ENCODE measurements around the gene PRICKLE1.

The PRICKLE1 gene

DNA sequence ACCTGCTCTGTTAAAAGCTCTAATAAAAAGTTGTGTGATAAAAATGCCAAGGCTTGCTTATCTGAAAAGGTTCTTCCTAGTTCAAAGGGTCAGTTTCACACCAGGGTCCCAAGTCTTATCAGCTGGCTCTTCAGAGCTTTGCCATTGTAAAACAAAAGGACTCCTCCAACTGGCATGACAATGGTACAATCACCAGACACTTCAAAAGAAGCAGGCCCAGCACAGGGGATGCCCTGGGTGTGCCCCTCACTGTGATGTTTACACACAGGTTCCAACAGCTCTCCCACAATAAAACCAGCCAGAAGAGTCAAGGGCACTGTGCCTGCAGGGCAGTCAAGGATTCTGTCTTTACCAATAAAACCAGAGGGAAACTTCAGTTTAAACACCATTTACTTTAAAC lies 78.7 kb downstream of the PRICKLE1 start:
- H3K9me3 Mint-ChIP-seq, result peaks cover 0 to under 1% of the 10 kb centered on the region in 2 donors
- DNase-seq (no peak), ATAC-seq (replicated peaks) (no peak)
- no peaks in the 10 kb centered on the region for H3K27me3 Mint-ChIP-seq
- H3K36me3 Mint-ChIP-seq, result no peaks in the 10 kb centered on the region
- H3K4me1 Mint-ChIP-seq, result no peaks in the 10 kb centered on the region
- H3K27ac Mint-ChIP-seq, result no peak overlapping the region
- H3K4me3 Mint-ChIP-seq, result no peak overlapping the region

DNA sequence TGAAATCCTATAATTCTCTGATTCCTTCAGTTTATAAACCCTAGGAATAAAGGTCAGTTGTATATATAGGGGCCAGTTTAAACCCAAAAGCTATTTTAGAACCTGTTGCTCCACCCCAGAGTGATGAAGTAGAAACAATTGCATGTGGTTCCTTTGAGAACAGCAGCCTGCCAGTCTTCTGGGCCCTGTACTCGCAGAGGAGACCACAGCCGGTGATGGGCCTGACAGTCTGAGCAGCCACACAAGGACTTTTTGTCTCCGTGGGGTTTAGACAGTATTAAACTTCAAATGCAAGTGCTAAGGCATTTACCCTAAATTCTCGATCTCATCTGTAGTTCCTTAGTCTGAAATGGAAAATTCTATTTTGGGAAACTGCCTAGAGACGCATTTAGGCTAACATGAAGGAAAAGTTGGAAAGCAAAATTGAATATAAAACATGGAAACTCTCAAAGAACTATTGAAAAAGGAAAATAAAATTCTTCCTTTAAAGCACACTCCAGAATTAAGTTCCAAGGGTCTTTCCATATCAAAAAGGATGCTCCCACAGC lies 80.6 kb downstream of the PRICKLE1 start:
- ATAC-seq (replicated peaks), result no peak
- Mint-ChIP-seq H3K9me3 (no peaks in the 10 kb centered on the region), H3K27ac (no peak overlapping the region), H3K4me1 (no peaks in the 10 kb centered on the region), H3K36me3 (no peaks in the 10 kb centered on the region), H3K4me3 (no peak overlapping the region), H3K27me3 (no peaks in the 10 kb centered on the region)
- no peak for DNase-seq

DNA sequence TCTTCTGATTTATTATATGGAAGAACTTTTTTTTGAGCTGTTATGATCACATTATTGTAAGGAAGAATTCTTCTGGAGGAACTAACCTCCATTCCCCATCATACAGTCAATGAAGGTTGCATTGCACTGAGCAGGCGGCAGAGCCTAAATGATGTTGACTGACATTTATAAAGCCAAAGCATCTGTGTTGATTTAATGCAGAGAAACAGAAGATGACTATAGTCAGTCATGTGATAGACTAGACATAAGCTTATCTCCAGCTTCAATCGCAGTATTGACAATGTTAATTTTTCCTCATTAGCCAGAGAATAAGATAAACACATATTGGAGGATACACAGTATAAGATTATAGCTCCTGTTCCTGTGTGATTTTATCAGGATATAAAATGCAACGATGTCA lies 82.0 kb downstream of the PRICKLE1 start:
- ATAC-seq (replicated peaks) (no peak), DNase-seq (no peak)
- Mint-ChIP-seq H3K4me3 (no peak overlapping the region), H3K4me1 (no peaks in the 10 kb centered on the region), H3K27ac (no peak overlapping the region), H3K36me3 (no peaks in the 10 kb centered on the region), H3K9me3 (no peaks in the 10 kb centered on the region), H3K27me3 (no peaks in the 10 kb centered on the region)

DNA sequence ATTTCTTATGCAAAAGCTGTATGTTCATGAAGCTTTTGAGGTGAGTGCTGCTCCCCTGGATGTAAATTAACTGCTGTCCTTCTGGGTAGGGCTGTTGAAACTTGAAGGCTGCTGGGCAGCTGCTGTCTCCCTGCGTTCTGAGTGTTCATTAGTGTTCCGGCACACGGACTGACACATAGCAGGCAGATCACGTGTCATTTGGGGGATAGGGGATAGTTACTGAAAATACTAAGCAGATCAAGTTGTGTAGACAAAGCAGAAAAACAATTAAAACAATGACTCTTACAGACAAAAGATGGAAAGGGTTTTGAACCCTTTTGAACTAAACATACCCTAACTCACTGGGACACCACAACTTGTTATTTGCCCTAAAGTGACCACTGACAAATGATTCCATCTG lies 82.5 kb downstream of the PRICKLE1 start:
- Mint-ChIP-seq H3K9me3 (no peaks in the 10 kb centered on the region), H3K27me3 (no peaks in the 10 kb centered on the region), H3K27ac (no peak overlapping the region), H3K4me1 (no peaks in the 10 kb centered on the region), H3K4me3 (no peak overlapping the region), H3K36me3 (no peaks in the 10 kb centered on the region)
- no peak for ATAC-seq (replicated peaks)
- no peak for DNase-seq

DNA sequence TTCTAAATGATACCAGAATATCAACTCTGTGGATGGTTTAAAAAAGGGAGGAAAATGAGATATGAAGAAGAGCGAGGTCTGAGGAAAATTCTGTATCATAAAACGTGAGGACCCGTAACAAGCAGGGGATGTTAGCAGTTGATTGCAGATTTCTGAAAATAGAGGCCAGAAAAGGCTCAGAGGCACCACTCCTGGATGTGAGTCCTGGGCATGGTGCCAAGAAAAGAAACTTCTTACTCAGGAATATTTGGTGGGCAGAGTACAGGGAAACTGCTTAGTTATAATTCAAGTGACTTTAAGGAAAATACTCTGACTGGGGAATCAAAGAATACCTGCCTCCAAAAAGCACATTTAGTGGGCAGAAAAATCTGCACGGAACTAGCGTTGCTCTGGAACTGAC lies 85.5 kb downstream of the PRICKLE1 start:
- no peak for ATAC-seq (replicated peaks)
- DNase-seq, result no peak
- H3K9me3 Mint-ChIP-seq, result no peaks in the 10 kb centered on the region
- no peaks in the 10 kb centered on the region for H3K4me1 Mint-ChIP-seq
- H3K27me3 Mint-ChIP-seq, result no peaks in the 10 kb centered on the region
- H3K36me3 Mint-ChIP-seq, result no peaks in the 10 kb centered on the region
- H3K4me3 Mint-ChIP-seq, result no peak overlapping the region
- H3K27ac Mint-ChIP-seq, result no peak overlapping the region

DNA sequence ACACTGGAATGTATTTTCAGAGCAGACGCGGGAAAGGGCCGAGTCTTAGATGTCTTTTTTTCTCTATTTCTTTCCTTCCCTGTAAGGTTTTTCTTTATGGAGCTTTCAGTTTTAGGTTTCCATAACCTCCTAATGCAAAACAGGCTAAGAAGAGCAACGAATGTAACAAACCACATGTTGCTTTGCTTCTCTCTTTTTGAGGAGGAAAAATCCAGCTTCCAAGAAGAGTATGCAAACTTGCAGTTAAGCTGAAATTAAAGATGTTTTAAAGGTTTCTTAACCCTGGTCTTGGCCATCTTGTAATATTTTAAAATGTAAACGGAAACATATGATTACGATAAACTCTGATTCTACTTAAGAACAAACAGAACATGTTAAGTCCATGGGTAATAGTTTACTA lies 86.9 kb downstream of the PRICKLE1 start:
- Mint-ChIP-seq H3K27me3 (no peaks in the 10 kb centered on the region), H3K4me3 (no peak overlapping the region), H3K9me3 (no peaks in the 10 kb centered on the region), H3K36me3 (no peaks in the 10 kb centered on the region), H3K27ac (no peak overlapping the region), H3K4me1 (peaks cover 0 to 2% of the 10 kb centered on the region in 2 donors)
- DNase-seq, result no peak
- ATAC-seq (replicated peaks), result no peak

DNA sequence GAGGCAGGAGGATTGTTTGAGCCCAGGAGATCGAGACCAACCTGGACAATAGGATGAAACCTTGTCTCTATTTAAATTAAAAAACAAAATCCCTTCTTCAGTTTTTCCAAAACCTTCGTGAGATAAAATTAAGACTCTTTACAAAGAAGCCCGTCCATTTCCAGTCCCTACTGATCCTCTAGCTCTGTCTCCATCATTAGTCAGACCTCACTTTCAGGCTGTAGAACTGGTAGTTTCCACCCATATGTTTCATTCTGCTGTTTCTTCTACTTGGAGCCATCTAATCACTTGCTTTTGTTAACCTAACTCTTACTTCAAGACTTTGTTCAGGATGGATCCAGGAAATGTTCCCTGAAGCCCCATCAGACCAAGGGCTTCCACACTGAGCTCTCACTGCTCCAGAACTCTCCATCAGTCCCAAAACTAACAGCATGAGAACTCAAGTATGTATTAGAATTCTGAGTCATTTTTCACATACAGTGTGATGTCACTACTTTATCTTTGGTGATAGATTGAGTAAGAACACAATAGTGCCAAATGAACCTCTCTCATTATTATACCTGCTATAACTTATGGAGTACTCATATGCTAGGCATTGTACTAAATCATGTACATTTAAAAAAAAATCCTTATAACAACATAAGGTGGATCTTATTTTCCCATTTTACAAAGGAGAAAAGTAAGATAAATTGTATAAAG lies 90.8 kb downstream of the PRICKLE1 start:
- H3K4me3 Mint-ChIP-seq, result no peak overlapping the region
- H3K4me1 Mint-ChIP-seq, result peaks cover 0 to 2% of the 10 kb centered on the region in 2 donors
- ATAC-seq (replicated peaks) (peak in 1 of 2 donors; percentile 41), DNase-seq (no peak)
- no peaks in the 10 kb centered on the region for H3K27me3 Mint-ChIP-seq
- H3K9me3 Mint-ChIP-seq, result no peaks in the 10 kb centered on the region
- H3K36me3 Mint-ChIP-seq, result no peaks in the 10 kb centered on the region
- no peak overlapping the region for H3K27ac Mint-ChIP-seq

DNA sequence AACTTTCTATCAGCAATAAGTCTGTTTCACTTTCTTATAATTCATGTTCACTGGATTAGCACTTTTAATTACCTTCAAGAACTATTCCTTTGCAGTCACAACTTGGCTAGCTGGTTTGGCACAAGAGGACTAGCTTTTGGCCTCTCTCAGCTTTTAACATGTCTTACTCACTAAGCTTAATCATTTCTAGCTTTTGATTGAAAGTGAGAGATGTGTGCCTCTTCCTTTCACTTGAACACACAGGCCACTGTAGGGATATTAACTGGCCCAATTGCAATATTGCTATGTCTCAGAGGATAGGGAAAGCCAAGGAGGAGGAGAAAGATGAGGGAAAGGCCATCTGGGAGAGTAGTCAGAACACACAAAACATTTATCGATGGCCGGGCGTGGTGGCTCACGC lies 92.7 kb downstream of the PRICKLE1 start:
- Mint-ChIP-seq H3K4me3 (no peak overlapping the region), H3K27ac (no peak overlapping the region), H3K27me3 (no peaks in the 10 kb centered on the region), H3K36me3 (no peaks in the 10 kb centered on the region), H3K4me1 (peaks cover 0 to 2% of the 10 kb centered on the region in 2 donors), H3K9me3 (no peaks in the 10 kb centered on the region)
- DNase-seq, result no peak
- no peak for ATAC-seq (replicated peaks)

DNA sequence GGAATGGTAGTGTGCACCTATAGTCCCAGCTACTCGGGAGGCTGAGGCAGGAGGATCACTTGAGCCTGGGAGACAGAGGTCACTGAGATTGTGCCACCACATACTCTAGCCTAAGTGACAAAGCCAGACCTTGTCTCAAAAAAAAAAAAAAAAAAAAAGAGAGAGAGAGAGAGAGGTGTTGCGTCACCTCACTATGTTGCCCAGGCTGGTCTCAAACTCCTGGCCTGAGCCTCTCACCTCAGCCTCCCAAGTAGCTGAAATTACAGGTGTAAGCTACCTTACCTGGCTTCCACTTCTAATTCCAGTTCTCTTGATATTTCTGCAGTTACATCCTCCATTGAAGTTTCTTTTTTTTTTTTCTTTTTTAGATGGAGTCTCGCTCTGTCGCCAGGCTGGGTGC lies 94.3 kb downstream of the PRICKLE1 start:
- H3K4me3 Mint-ChIP-seq, result no peak overlapping the region
- no peaks in the 10 kb centered on the region for H3K36me3 Mint-ChIP-seq
- no peaks in the 10 kb centered on the region for H3K9me3 Mint-ChIP-seq
- H3K27ac Mint-ChIP-seq, result no peak overlapping the region
- ATAC-seq (replicated peaks), result no peak
- DNase-seq, result no peak
- H3K27me3 Mint-ChIP-seq, result peaks cover 0 to 2% of the 10 kb centered on the region in 2 donors
- H3K4me1 Mint-ChIP-seq, result peaks cover 0 to 2% of the 10 kb centered on the region in 2 donors

DNA sequence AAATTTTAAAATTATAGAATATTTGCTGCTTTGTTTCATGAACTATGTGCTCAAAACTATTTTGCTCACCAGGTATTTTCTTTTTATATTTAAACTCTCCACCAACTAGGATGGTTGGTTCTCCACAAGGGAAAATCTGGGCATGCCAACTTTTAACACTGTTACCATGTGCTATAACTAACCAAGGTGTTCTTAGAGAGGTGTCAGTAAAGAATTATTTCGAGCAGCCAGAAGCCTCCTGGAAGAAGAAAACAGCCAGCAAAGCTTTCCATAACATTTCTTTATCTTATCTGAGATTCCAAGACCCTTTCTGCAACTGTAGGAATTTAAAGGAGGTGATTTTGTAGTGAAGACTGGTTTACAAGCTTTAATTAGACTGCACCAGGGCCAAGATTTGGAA lies 97.3 kb downstream of the PRICKLE1 start:
- DNase-seq, result no peak
- H3K27me3 Mint-ChIP-seq, result peaks cover 0 to 4% of the 10 kb centered on the region in 2 donors
- H3K4me1 Mint-ChIP-seq, result no peaks in the 10 kb centered on the region
- no peak overlapping the region for H3K27ac Mint-ChIP-seq
- no peaks in the 10 kb centered on the region for H3K9me3 Mint-ChIP-seq
- ATAC-seq (replicated peaks), result no peak
- no peak overlapping the region for H3K4me3 Mint-ChIP-seq
- H3K36me3 Mint-ChIP-seq, result no peaks in the 10 kb centered on the region

DNA sequence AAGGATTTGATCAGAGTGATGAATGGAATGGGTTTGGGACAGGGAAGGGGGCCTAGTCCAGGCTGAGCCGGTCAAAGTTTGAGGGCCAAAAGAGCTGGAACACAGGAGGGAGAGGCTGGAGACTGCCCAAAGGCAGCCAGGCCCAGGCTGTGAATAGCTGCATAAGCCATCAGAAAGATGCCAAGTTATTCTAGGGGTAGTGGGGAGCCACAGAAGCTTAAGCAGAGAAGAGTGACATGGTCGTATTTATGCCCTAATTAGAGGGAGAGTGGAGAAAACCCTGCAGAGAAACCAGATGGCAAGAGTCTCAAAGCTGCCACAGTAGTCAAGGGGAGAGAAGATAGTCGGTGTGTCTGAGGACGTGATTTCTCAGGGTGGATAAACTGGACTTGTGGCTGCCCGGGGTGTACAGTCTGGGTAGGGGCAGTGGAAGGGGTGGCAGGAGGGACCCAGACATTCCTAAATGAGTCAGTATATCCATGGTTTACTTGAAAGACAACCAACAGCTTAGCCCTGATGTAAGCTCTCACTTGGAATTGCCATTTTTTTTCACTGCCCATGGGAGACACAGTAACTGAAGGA lies 99.2 kb downstream of the PRICKLE1 start:
- Mint-ChIP-seq H3K27ac (no peak overlapping the region), H3K9me3 (no peaks in the 10 kb centered on the region), H3K4me1 (no peaks in the 10 kb centered on the region), H3K36me3 (no peaks in the 10 kb centered on the region), H3K27me3 (peaks cover 0 to 4% of the 10 kb centered on the region in 2 donors), H3K4me3 (no peak overlapping the region)
- no peak for ATAC-seq (replicated peaks)
- no peak for DNase-seq

DNA sequence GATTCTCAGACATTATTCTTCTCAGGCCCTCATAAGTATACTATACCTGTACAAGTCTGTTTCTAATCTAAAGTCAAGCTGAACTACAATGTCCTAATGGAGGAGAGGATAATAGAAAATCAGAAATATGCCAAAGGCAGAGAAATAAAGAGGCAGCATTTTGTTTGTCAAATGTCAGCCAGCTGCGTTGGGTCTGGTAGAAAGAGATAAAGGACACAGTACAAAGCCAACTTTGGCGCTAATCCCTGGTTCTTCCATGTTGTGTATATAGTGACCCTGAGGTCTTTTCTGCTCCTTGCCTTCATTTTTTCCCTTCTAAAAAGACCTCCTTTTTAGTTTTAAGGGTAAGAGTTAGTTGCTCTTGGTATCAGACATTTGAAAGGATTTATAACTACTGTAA lies 103.1 kb downstream of the PRICKLE1 start:
- peaks cover 4 to 5% of the 10 kb centered on the region in 2 donors for H3K36me3 Mint-ChIP-seq
- peaks cover 0 to 4% of the 10 kb centered on the region in 2 donors for H3K27me3 Mint-ChIP-seq
- H3K27ac Mint-ChIP-seq, result no peak overlapping the region
- no peaks in the 10 kb centered on the region for H3K9me3 Mint-ChIP-seq
- no peak overlapping the region for H3K4me3 Mint-ChIP-seq
- no peak for ATAC-seq (replicated peaks)
- DNase-seq, result no peak
- H3K4me1 Mint-ChIP-seq, result peaks cover 8 to 20% of the 10 kb centered on the region in 2 donors

DNA sequence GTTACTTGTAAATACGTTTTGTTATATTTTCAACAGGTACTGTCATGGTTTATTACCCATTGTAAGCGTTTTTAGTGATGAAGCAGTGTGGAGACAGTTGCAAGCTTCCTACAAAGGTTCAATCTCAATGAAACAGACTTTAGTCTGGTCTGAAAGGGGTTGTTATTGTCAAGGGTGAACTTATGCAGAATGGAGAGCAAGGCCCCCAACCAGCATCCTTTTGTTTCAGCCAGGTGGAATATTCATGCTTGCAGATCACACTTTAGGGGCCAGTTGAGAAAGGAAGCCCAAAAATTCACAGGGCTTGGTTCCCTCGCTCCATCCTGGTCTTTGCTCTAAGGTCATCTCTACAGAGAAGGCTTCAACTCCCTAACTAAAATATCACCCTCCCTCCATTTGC lies 103.7 kb downstream of the PRICKLE1 start:
- Mint-ChIP-seq H3K27me3 (peaks cover 0 to 4% of the 10 kb centered on the region in 2 donors), H3K27ac (no peak overlapping the region), H3K9me3 (no peaks in the 10 kb centered on the region), H3K4me3 (no peak overlapping the region), H3K4me1 (peaks cover 11 to 26% of the 10 kb centered on the region in 2 donors), H3K36me3 (peaks cover 4 to 5% of the 10 kb centered on the region in 2 donors)
- ATAC-seq (replicated peaks) (no peak), DNase-seq (no peak)

DNA sequence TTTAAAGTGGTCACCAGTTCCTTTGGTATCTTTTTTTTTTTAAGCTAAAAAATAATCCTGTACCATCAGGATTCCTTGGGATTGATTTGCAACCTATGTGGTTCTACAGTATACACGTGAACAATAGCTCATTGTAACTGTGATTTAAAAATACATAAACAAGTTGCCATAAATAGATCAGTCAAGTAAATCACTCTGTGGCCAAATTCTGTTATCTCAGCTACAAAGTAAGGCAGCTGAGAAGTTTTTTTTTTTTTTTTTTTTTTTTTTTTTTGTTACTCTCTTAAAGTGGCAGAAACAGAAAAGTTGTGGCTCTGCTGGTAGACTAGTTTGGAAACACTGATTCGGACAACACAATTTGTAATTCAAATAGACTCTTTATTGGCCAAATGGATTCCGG lies 104.5 kb downstream of the PRICKLE1 start:
- no peak overlapping the region for H3K4me3 Mint-ChIP-seq
- no peaks in the 10 kb centered on the region for H3K27me3 Mint-ChIP-seq
- ATAC-seq (replicated peaks), result no peak
- no peaks in the 10 kb centered on the region for H3K9me3 Mint-ChIP-seq
- H3K36me3 Mint-ChIP-seq, result peaks cover 4 to 5% of the 10 kb centered on the region in 2 donors
- H3K4me1 Mint-ChIP-seq, result peaks cover 18 to 34% of the 10 kb centered on the region in 2 donors
- H3K27ac Mint-ChIP-seq, result no peak overlapping the region
- DNase-seq, result no peak

DNA sequence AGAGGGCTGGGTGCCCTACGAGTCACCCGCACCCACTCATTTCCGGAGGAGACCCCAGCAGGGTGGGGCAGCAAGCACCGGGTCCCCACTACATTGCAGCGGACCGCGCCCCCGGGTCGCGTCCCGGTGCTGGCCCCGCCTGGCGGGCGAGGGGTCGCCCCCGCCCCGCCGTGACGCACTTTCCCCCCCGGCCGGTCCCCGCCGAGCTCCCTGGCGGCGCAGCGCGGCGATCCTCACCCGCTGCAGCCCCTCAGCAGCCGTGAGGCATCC lies 106.1 kb downstream of the PRICKLE1 start:
- H3K27ac Mint-ChIP-seq, result peak overlapping the region; percentile 96
- no peaks in the 10 kb centered on the region for H3K9me3 Mint-ChIP-seq
- H3K27me3 Mint-ChIP-seq, result no peaks in the 10 kb centered on the region
- H3K4me1 Mint-ChIP-seq, result peaks cover 26 to 50% of the 10 kb centered on the region in 2 donors
- peak overlapping the region; percentile 94 to 99 for H3K4me3 Mint-ChIP-seq
- peak; percentile 46 for DNase-seq
- ATAC-seq (replicated peaks), result peak; percentile 38 to 45
- peaks cover 4 to 5% of the 10 kb centered on the region in 2 donors for H3K36me3 Mint-ChIP-seq
